ENCODE data around the gene ALOX15B.
A peak's percentile ranks its signal among the peaks of the same experiment; 100 is the strongest.

Gene ALOX15B

GRCh38 chr17:8041249-8041928 is 2.5 kb downstream of the ALOX15B start:
- Histone ChIP-seq H3K36me3 (ENCODE audit: control insufficient read depth, insufficient read depth, low read length) (no peaks in the 10 kb centered on the region), H3K27me3 (replicated peaks; ENCODE audit: control insufficient read depth, insufficient read depth, low read length) (peaks cover 4% of the 10 kb centered on the region), H3K4me3 (replicated peaks; ENCODE audit: low read depth, low read length) (no peak overlapping the region)
- DNase-seq (ENCODE audit: extremely low read depth, insufficient read length): no peak
- peak; percentile 64 for TF ChIP-seq CTCF (IDR thresholded peaks at IDR 0.05; ENCODE audit: insufficient read depth, low read length, poor library complexity, severe bottlenecking)

GRCh38 chr17:8041979-8042378 is 3.1 kb downstream of the ALOX15B start:
- H3K27me3 ChIP-seq (replicated peaks; ENCODE audit: control insufficient read depth, insufficient read depth, low read length): peaks cover 4% of the 10 kb centered on the region
- no peak for DNase-seq (ENCODE audit: extremely low read depth, insufficient read length)
- no peak overlapping the region for H3K4me3 ChIP-seq (replicated peaks; ENCODE audit: low read depth, low read length)
- H3K36me3 ChIP-seq (ENCODE audit: control insufficient read depth, insufficient read depth, low read length): no peaks in the 10 kb centered on the region
- no peak for TF ChIP-seq CTCF (IDR thresholded peaks at IDR 0.05; ENCODE audit: insufficient read depth, low read length, poor library complexity, severe bottlenecking)

DNA sequence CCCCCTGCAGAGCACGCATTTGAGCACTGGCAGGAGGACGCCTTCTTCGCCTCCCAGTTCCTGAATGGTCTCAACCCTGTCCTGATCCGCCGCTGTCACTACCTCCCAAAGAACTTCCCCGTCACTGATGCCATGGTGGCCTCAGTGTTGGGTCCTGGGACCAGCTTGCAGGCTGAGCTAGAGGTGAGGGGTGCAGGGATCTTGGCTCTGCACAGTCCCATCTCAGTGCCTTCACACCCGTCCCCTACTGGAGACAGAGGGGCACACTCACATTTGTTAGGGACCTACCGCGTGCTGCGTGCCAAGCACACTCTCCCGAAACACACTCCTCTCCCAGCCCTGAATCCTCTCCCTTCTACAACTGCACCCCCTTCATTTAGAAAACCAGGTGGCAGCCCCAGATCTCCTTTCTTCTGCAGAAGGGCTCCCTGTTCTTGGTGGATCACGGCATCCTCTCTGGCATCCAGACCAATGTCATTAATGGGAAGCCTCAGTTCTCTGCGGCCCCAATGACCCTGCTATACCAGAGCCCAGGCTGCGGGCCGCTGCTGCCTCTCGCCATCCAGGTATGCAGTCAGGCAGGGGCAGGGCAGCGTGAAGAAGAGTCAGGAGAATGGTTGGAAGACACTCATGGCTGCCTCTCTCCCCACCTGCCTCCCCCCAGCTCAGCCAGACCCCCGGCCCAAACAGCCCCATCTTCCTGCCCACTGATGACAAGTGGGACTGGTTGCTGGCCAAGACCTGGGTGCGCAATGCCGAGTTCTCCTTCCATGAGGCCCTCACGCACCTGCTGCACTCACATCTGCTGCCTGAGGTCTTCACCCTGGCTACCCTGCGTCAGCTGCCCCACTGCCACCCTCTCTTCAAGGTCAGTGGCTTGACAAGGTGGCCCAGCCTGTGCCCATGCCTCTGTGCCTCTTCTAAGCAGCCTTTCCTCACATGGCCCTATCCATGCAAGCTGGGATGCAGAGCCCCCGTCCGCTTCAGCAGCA is 6.3 kb downstream of the ALOX15B start:
- no peaks in the 10 kb centered on the region for H3K36me3 ChIP-seq (ENCODE audit: control insufficient read depth, insufficient read depth, low read length)
- H3K27me3 ChIP-seq (replicated peaks; ENCODE audit: control insufficient read depth, insufficient read depth, low read length): peaks cover 4% of the 10 kb centered on the region
- no peak for TF ChIP-seq CTCF (IDR thresholded peaks at IDR 0.05; ENCODE audit: insufficient read depth, low read length, poor library complexity, severe bottlenecking)
- no peak overlapping the region for H3K4me3 ChIP-seq (replicated peaks; ENCODE audit: low read depth, low read length)
- no peak for DNase-seq (ENCODE audit: extremely low read depth, insufficient read length)

DNA sequence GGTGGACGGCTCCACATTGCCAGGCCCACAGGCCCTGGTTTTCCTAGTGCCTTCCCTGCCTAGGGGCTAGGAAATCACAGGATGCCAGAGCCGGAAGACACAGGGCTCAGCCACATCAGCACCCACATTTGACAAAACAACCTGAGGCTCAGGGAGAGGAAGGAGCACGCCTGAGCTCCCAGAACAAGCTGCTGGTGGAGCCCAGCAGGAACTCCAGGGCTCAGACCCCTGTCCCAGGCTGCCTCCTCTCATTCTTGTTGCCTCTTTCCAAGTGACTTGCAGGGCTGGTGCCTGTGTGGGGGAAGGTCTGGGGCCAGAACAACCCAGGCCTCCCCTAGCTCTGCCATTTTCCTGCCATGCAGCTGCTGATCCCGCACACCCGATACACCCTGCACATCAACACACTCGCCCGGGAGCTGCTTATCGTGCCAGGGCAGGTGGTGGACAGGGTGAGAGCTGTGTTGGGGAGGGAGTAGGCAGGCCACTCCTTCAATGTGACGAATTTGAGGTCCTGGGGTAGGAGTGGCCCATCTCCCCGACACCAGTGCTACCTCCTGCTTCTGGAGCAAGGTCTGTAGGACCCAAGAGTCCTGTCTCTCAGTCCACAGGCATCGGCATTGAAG is 7.6 kb downstream of the ALOX15B start:
- DNase-seq (ENCODE audit: extremely low read depth, insufficient read length): no peak
- Histone ChIP-seq H3K27me3 (replicated peaks; ENCODE audit: control insufficient read depth, insufficient read depth, low read length) (peaks cover 4% of the 10 kb centered on the region), H3K36me3 (ENCODE audit: control insufficient read depth, insufficient read depth, low read length) (no peaks in the 10 kb centered on the region), H3K4me3 (replicated peaks; ENCODE audit: low read depth, low read length) (no peak overlapping the region)
- TF ChIP-seq CTCF (IDR thresholded peaks at IDR 0.05; ENCODE audit: insufficient read depth, low read length, poor library complexity, severe bottlenecking): no peak

GRCh38 chr17:8046929-8047768 is 8.3 kb downstream of the ALOX15B start:
- no peaks in the 10 kb centered on the region for H3K36me3 ChIP-seq (ENCODE audit: control insufficient read depth, insufficient read depth, low read length)
- no peak overlapping the region for H3K4me3 ChIP-seq (replicated peaks; ENCODE audit: low read depth, low read length)
- no peak for DNase-seq (ENCODE audit: extremely low read depth, insufficient read length)
- H3K27me3 ChIP-seq (replicated peaks; ENCODE audit: control insufficient read depth, insufficient read depth, low read length): peaks cover 4% of the 10 kb centered on the region
- TF ChIP-seq CTCF (IDR thresholded peaks at IDR 0.05; ENCODE audit: insufficient read depth, low read length, poor library complexity, severe bottlenecking): no peak
